Putamen (tissue), 1 donor: ENCODE measurements around the gene FBXW12.

Experiments
- DNase-seq: peaks from one replicate; pipeline ENCODE4 v3.0.0-alpha.2; 2016; ENCODE audit warnings: low spot score

The FBXW12 gene

DNA sequence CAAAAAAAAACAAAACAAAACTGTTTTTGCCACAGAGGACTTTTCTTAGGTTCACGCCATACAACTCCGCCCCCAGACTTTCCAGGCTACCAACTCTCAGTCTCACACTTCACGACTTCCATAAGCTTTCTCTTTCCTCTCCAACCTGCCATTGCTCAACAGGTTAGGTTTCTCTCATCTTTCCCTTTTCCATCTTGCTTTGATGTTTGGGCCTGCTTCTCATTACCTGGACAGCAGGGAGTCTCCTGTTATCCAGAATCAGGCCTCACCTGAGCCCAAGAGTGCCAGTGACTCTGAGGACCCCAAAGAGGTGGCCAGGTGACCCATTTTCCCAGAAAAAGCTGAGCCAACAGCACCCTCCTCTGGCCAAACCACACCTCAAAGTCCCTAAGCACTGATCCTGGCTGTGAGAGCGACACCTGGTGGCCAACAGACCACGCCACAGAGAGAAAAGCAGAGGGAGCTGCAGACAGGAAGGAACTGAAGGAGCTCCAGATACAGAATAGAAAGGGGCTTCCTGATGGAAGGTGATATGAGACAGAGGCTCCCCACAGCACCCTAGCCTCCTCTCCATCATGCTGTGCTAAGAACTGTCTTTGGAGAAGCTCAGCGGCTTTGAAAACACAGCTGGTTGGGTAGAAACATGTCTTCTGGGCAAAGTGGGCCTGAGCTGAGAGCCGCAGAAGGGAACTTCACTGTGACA, 63.9 kb downstream of the FBXW12 start:
- DNase-seq: peak; percentile 86

DNA sequence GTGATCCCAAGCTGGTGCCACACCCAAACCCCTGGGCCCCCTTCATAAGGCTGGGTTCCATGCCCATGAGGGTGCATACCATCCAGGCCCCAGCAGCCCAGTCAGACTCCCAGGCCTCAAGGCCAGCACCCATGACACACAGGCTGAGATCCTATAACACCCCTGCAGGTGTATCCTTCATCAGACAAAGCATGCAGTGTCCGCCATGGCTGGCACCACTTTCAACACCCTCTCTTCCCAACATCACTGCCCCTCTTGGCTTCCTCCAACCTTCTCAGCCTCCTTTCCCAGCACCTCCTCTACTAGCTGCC, 64.4 kb downstream of the FBXW12 start:
- DNase-seq: no peak

DNA sequence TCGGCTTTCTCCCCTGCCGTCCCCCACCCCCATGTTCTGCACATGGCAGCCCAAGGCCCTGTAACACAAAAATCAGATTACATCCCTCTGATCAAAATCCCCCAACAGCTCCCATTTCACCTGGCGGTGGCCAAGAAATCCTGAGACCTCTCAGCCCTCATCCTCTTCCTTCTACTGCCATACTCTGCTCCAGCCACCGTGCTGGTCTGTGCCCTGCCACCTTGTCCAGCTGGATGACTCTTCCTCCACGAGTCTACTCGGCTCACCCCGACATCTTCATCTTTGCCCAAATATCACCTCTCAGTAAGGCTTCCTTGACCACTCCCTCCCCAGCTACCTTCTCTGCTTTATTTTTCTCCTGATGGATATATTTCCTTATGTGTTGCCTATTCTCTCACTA, 64.8 kb downstream of the FBXW12 start:
- no peak for DNase-seq

DNA sequence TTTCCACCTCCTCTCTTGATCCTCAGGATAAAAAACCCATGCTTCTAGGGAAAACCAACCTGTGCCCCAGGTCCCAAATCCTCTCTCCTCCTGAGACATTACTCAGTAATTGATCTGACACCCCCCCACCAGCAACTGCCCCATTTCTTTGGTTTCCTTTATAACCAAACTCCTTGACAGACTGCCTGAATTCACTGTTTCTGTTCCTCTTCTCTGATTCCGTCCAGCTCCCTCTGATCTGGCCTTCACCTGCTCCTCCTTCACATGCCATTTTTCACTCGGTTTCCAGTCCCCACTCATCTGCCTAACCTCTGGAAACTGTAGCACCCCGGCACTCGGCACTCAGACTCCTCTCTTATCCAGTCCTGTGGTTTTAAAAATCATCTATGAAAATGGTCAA, 65.8 kb downstream of the FBXW12 start:
- no peak for DNase-seq

DNA sequence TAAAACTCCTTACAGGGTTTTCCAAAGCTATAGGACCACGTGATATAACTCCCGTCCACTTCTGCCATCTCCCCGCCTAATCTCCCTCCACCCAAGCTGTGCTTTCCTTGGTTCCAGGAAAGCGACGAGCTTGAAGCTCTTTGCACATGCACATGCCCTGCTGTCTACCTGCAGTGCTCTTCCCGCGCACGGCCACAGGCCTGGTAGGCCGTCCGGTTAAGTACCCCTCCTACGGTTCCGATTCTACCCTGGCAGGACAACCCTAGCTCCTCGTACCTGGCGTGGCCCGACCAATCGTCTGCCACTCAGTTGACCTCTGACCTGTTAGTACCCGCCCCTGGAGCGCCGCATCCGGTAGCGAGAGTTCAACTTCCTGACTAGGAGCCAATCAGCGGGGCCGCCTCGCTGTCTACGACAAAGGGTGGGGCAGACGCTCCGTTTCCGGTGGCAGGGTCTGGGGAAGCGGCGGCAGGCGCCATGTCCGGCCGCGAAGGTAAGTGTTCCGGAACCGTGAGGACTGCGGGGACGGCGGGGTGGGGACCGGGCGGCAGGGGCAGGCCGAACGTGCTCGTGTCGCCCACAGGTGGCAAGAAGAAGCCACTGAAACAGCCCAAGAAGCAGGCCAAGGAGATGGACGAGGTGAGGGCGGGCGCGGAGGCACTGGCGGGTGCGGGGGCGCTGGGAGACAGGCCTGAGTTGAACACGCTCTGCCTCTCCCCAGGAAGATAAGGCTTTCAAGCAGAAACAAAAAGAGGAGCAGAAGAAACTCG, 68.0 kb downstream of the FBXW12 start, which contains the start of the genes CCDC51 and TMA7:
Gene CCDC51 (minus strand): TSS at position 300 of the 770 bp plus-strand sequence. CDS start 4,991 bp downstream, outside the sequence.
Gene TMA7 (plus strand): TSS at position 438 of the 770 bp plus-strand sequence. CDS start 40 bp downstream, at position 478.
- peak; percentile 97 for DNase-seq

DNA sequence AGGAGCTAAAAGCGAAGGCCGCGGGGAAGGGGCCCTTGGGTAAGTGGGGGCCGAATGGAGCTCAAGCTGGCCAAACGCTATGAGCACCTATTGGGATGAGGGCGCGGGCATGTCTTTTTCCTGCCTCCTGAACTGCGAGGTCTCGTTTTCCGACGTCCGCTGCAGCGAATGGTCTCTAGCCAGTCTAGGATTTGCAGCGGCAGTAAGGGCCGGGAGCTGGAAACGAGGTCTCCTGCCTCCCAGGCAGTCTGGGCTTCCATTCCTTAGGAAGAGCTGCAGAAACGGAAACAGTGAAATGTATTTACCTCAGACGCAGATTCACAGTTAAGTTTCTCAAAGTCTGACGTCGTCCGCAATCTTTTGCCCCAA, 68.6 kb downstream of the FBXW12 start:
- no peak for DNase-seq

DNA sequence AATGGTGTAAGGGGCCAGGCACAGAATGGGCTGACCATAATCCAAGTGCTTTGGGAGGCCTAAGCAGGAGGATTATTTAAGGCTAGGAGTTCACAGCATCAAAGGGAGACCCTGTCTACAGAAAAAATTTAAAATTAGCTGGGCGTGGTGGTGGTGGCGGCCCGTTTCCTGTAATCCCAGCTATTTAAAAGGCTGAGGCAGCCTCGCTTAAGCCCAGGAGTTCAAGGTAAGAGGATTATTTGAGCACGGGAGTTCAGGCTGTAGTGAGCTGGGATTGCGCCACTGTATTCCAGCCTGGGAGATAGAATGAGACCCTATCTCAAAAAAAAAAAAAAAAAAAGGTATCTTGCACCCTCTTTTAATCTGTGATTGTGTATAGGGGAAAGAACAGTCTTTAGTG, 69.9 kb downstream of the FBXW12 start:
- no peak for DNase-seq
